ENCODE measurements around the gene MYO5B. TPM values are rescaled to one million over a fixed set of nuclear protein-coding genes. Genes with fewer than 3 reads are reported as not detected.

Gene MYO5B
- total and polyA plus RNA-seq, 9 of the 15 experiments (the other 6 are each of a cell fraction or from before 2014, with no cell fraction given) = 0.07 to 0.42 (median 0.28) TPM

DNA sequence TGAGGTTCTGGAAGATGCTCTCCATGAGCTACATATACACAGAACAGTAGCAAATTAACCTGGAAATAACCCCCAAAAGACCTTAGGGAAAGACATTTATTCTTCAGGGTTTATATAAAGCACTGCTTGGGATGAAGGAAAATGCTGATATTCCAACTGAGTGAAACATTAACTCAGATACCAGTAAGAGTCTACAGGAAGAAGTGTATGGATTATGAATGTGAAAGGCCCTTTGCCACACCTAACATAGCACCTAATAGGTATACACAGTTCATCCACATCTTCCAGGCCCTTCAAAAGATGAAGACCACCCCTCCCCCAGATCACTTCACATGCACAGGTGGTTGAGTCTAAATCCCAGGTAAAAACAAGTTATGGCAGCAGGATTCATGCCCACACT lies 50.4 kb downstream of the MYO5B start:
- H3K79me2 ChIP-seq (ENCODE audit: control insufficient read depth, insufficient read depth, low read length) = no peaks in the 10 kb centered on the region
- TF ChIP-seq NFXL1 (CRISPR knock-in tag; IDR thresholded peaks at IDR 0.05) (no peak), SETDB1 (IDR thresholded peaks at IDR 0.05; ENCODE audit: low read length) (no peak), TCF7L2 (IDR thresholded peaks at IDR 0.05; ENCODE audit: low read depth, low read length) (no peak), ZNF644 (tag; IDR thresholded peaks at IDR 0.05; ENCODE audit: low read depth) (no peak), MTA1 (IDR thresholded peaks at IDR 0.05; ENCODE audit: borderline replicate concordance) (no peak), ZBTB5 (IDR thresholded peaks at IDR 0.05) (no peak), ZNF766 (CRISPR knock-in tag; conservative IDR thresholded peaks at IDR 0.05) (no peak)
- TF ChIP-seq, protein P1, sequence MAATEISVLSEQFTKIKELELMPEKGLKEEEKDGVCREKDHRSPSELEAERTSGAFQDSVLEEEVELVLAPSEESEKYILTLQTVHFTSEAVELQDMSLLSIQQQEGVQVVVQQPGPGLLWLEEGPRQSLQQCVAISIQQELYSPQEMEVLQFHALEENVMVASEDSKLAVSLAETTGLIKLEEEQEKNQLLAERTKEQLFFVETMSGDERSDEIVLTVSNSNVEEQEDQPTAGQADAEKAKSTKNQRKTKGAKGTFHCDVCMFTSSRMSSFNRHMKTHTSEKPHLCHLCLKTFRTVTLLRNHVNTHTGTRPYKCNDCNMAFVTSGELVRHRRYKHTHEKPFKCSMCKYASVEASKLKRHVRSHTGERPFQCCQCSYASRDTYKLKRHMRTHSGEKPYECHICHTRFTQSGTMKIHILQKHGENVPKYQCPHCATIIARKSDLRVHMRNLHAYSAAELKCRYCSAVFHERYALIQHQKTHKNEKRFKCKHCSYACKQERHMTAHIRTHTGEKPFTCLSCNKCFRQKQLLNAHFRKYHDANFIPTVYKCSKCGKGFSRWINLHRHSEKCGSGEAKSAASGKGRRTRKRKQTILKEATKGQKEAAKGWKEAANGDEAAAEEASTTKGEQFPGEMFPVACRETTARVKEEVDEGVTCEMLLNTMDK (IDR thresholded peaks at IDR 0.05; ENCODE audit: borderline replicate concordance, insufficient read depth, low read depth, low read length, poor library complexity, severe bottlenecking) = no peak
- H3K27me3 ChIP-seq (ENCODE audit: control insufficient read depth in 2 of 2, insufficient read depth in 2 of 2, low read length in 2 of 2) = peaks cover 0 to 10% of the 10 kb centered on the region in 2 experiments; a peak in 1 of 5 replicates
- H3K4me3 ChIP-seq = no peak overlapping the region
- no peak overlapping the region for H3K27ac ChIP-seq (ENCODE audit: extremely low read depth, low read depth, low read length)
- FAIRE-seq (no peak), ATAC-seq (no peak), DNase-seq (ENCODE audit: extremely low read depth in 1 of 4, low spot score in 3 of 4) (no peak)
- H4K20me1 ChIP-seq (replicated peaks; ENCODE audit: control insufficient read depth, insufficient read depth, low read length) = no peaks in the 10 kb centered on the region
- BruUV-seq (replicated peaks) = no TSS peak
- no peak overlapping the region for H3K4me2 ChIP-seq (ENCODE audit: insufficient read depth, low read length)
- no peaks in the 10 kb centered on the region for H3K4me1 ChIP-seq (replicated peaks in 1 of 2; ENCODE audit: control insufficient read depth in 2 of 2, insufficient read depth in 2 of 2, low read length in 2 of 2)
- CTCF ChIA-PET (ENCODE audit: low intra/inter-chr PET ratio) = no interaction called here
- in situ Hi-C loops (cut with MboI) (no loop called here), intact Hi-C loops (cut with micrococcal nuclease) (no loop called here)
- POLR2A ChIA-PET = no interaction called here
- no peaks in the 10 kb centered on the region for H3K9me3 ChIP-seq (replicated peaks; ENCODE audit: control insufficient read depth, insufficient read depth, low read depth, low read length)
- H2AFZ ChIP-seq (ENCODE audit: low read depth, low read length) = no peak overlapping the region
- no peaks in the 10 kb centered on the region for H3K36me3 ChIP-seq (ENCODE audit: control insufficient read depth, insufficient read depth, low read length)
- H3K9me1 ChIP-seq (ENCODE audit: control insufficient read depth, insufficient read depth, low read length) = no peaks in the 10 kb centered on the region
- H3K9ac ChIP-seq (ENCODE audit: insufficient read depth in 1 of 2, low read depth in 2 of 2, low read length in 2 of 2) = no peak overlapping the region
